Neuron (in vitro differentiated cells): ENCODE results near the gene MUSTN1.

Source experiments
- H2AFZ ChIP-seq: one replicate; pipeline ENCODE4 v1.6.1; 2013; ENCODE audit warnings: low read depth, mild to moderate bottlenecking, inconsistent platforms, low read length, moderate library complexity
- H3K27me3 ChIP-seq: one replicate; pipeline ENCODE4 v1.6.1; 2013; ENCODE audit warnings: low read length; ENCODE audit not compliant: insufficient read depth
- H3K36me3 ChIP-seq: one replicate; pipeline ENCODE4 v1.6.1; 2013; ENCODE audit warnings: low read length; ENCODE audit not compliant: insufficient read depth
- H3K4me1 ChIP-seq: one replicate; pipeline ENCODE4 v1.6.1; 2013; ENCODE audit warnings: low read length; ENCODE audit not compliant: insufficient read depth
- H3K4me3 ChIP-seq: 2 replicates; pipeline ENCODE4 v1.5.1; 2013; ENCODE audit warnings: mild to moderate bottlenecking, low read length, moderate library complexity
- H3K9me3 ChIP-seq: one replicate; pipeline ENCODE4 v1.6.1; 2013; ENCODE audit warnings: low read length

MUSTN1 gene

DNA sequence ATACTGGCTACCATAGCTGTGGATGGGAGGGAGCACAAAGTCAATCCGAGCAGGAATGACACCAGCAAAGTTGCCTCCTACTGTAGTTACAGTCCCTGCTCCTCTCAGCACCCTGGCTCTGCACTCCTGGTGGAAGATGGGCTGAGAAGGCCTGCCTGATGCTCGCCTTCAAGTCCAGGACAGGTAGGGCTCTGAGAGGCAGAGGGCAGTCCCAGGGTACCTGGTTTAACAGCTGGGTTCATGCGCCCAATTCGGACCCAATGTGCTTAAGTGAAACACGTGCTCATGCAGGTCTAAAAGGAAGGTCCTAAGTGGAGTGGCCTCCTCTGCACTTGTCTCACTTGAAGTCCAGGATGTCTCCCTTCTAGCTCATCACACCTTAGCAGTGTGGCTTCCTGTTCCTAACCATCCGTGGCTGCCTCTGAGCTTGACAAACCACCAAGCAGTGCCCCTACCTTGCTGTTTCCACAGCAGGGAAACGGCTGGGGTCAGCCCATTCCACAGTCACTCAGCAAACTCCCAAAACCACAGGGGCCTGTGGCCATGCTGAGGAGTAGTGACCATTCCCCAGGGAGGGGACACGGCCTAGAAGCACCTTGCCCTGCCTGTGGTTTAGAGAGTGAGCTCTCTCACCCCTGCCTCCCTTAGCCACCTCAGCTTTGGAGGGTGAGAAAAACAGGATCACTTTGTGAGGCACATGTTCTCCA, 3.9 kb upstream of the MUSTN1 start:
- no peak overlapping the region for H3K4me3 ChIP-seq
- no peaks in the 10 kb centered on the region for H3K9me3 ChIP-seq
- no peak overlapping the region for H2AFZ ChIP-seq
- H3K4me1 ChIP-seq = peaks cover 32% of the 10 kb centered on the region
- H3K36me3 ChIP-seq = no peaks in the 10 kb centered on the region
- no peaks in the 10 kb centered on the region for H3K27me3 ChIP-seq

GRCh38 chr3:52836986-52837385, 2.2 kb upstream of the MUSTN1 start:
- Histone ChIP-seq H3K4me1 (peaks cover 27% of the 10 kb centered on the region), H3K36me3 (no peaks in the 10 kb centered on the region), H2AFZ (no peak overlapping the region), H3K4me3 (no peak overlapping the region), H3K9me3 (no peaks in the 10 kb centered on the region), H3K27me3 (no peaks in the 10 kb centered on the region)

DNA sequence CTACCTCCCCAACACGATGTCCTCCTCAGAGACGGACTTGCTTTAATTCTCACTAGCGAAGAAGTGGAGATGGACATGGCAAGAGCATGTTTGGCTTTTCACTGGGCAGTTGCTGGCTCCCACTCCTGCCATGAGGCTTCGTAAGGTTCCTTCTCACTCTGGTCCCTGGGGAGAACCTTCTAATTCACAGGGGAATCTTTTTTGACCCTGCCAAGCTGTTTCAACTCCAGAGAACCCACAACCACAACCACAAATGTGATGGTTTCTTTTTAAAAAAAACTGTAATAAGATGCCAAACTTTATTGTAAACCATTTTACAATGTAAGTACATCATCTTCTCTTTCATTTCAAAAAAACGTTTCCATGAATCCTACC, 1.6 kb upstream of the MUSTN1 start:
- Histone ChIP-seq H3K4me3 (no peak overlapping the region), H3K27me3 (no peaks in the 10 kb centered on the region), H3K4me1 (peaks cover 27% of the 10 kb centered on the region), H2AFZ (no peak overlapping the region), H3K36me3 (no peaks in the 10 kb centered on the region), H3K9me3 (no peaks in the 10 kb centered on the region)

- H3K4me1 ChIP-seq = peaks cover 27% of the 10 kb centered on the region
- no peak overlapping the region for H3K4me3 ChIP-seq
- no peaks in the 10 kb centered on the region for H3K36me3 ChIP-seq
- no peak overlapping the region for H2AFZ ChIP-seq
- no peaks in the 10 kb centered on the region for H3K27me3 ChIP-seq
- no peaks in the 10 kb centered on the region for H3K9me3 ChIP-seq
Observed at GRCh38 chr3:52835766-52836470, 1.1 kb upstream of the MUSTN1 start.

DNA sequence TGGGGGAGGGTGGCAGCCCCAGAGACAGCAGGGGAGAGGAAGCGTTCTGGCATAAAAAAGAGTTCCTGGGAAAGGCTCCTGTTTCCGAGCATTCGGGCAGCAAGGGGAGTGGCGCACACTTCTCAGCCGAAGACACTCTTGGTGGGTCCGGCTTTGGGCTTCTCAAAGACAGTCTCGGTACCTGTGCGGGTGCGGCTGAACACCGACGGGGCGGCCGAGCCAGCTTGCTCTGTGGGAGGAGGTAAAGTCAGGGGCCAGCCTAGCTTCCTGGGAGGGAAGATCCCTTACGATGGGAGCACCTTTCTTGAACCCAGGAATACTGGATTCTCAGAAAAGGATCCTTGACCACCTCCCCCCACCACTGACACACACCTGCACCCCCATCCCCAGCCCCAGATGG, 1.6 kb downstream of the MUSTN1 start:
- no peak overlapping the region for H3K4me3 ChIP-seq
- H3K9me3 ChIP-seq = no peaks in the 10 kb centered on the region
- H3K4me1 ChIP-seq = peaks cover 27% of the 10 kb centered on the region

GRCh38 chr3:52831500-52832301, 3.1 kb downstream of the MUSTN1 start:
- Histone ChIP-seq H3K36me3 (no peaks in the 10 kb centered on the region), H3K4me1 (peaks cover 27% of the 10 kb centered on the region), H3K4me3 (no peak overlapping the region)

More for the DNA sequence above, 1.6 kb downstream of the MUSTN1 start:
- no peaks in the 10 kb centered on the region for H3K27me3 ChIP-seq
- no peak overlapping the region for H2AFZ ChIP-seq
- H3K36me3 ChIP-seq = no peaks in the 10 kb centered on the region

GRCh38 chr3:52830535-52831258, 4.1 kb downstream of the MUSTN1 start, which contains the start of gene ITIH4:
Gene ITIH4, minus strand, starts transcription at chr3:52830672. Its CDS starts 30 bp downstream, at chr3:52830642.
- peaks cover 20% of the 10 kb centered on the region for H3K4me1 ChIP-seq
- H3K36me3 ChIP-seq = no peaks in the 10 kb centered on the region
- H3K4me3 ChIP-seq = no peak within 1 kb of the TSS
- H3K27me3 ChIP-seq = no peaks in the 10 kb centered on the region
- no peak within 1 kb of the TSS for H2AFZ ChIP-seq
- H3K9me3 ChIP-seq = no peaks in the 10 kb centered on the region

More at GRCh38 chr3:52831500-52832301, 3.1 kb downstream of the MUSTN1 start:
- Histone ChIP-seq H3K9me3 (no peaks in the 10 kb centered on the region), H2AFZ (no peak overlapping the region), H3K27me3 (no peaks in the 10 kb centered on the region)

GRCh38 chr3:52829906-52830463, 4.8 kb downstream of the MUSTN1 start:
- Histone ChIP-seq H3K4me1 (peaks cover 13% of the 10 kb centered on the region), H3K27me3 (no peaks in the 10 kb centered on the region), H3K9me3 (no peaks in the 10 kb centered on the region), H2AFZ (no peak overlapping the region), H3K4me3 (no peak overlapping the region), H3K36me3 (no peaks in the 10 kb centered on the region)

DNA sequence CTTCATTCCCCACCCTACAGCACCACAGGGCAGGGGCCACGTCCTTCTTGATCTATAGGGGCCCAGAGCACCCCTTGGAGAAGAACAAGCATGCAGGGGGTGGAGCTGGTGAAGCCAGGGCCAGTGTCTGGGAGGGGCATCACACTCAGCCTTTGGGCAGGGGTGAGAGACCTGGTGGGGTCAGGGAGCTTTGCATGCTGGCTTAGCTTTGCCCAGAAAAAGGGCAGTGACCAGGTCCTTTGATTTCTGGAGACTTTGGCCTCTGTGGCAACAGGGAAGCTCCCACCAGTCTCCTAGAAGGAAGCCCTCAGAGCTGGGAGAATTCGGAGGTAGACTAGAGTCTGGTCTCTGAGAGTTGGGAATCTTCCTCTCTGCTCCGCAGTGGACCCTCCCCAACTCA, 5.3 kb downstream of the MUSTN1 start:
- H2AFZ ChIP-seq = no peak overlapping the region
- H3K4me1 ChIP-seq = peaks cover 8% of the 10 kb centered on the region
- no peaks in the 10 kb centered on the region for H3K9me3 ChIP-seq
- H3K27me3 ChIP-seq = no peaks in the 10 kb centered on the region
- H3K4me3 ChIP-seq = no peak overlapping the region
- no peaks in the 10 kb centered on the region for H3K36me3 ChIP-seq

DNA sequence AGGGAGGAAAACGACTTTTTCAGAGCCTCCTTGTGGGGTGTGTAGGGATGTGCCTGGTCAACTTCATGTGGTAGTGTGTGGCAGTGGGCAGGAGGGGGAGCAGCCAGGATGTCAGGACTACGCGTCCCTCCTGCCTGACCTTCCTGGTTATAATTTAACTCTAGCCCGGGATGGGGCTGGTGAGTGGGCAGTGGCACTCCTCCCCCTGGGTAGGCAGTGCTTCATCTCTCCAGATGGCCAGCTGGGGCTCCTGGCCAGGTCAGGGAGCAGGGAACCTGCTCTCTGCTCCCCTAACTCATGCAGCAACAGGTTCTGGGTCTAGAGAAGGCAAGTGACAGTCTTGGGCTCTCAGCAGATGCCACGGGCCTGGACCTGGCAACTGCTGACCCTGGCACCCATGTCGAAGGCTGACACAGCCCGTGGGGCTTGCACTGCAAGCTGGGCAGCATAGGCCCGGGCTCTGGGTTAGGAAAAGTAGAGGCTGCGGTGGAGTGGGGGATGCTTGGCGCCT, 6.9 kb downstream of the MUSTN1 start:
- H2AFZ ChIP-seq = no peak overlapping the region
- H3K36me3 ChIP-seq = no peaks in the 10 kb centered on the region
- no peak overlapping the region for H3K4me3 ChIP-seq
- H3K4me1 ChIP-seq = no peaks in the 10 kb centered on the region
- H3K27me3 ChIP-seq = no peaks in the 10 kb centered on the region
- H3K9me3 ChIP-seq = no peaks in the 10 kb centered on the region

DNA sequence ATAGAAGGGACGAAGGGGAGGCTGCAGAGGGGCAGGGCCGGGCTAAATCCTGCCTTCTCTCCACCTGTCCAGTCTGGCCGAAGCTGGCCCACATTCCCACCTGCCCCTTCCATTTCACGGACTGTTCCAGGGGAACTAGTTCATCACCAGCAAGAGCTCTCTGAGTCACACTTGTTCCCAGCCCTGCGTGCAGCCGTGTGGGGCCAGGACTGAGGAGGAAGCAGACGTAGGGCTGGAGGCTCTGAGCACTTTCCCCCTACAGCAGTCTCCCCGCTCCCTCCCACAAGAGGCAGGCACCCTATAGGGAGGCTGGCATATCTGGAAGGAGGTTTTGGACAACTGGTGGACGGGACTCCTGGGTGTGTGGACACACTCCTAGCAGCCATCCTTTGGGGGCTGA, 7.4 kb downstream of the MUSTN1 start:
- Histone ChIP-seq H3K36me3 (no peaks in the 10 kb centered on the region), H3K27me3 (no peaks in the 10 kb centered on the region), H3K4me1 (no peaks in the 10 kb centered on the region), H2AFZ (no peak overlapping the region), H3K4me3 (no peak overlapping the region), H3K9me3 (no peaks in the 10 kb centered on the region)

- Histone ChIP-seq H2AFZ (no peak overlapping the region), H3K36me3 (no peaks in the 10 kb centered on the region), H3K4me3 (no peak overlapping the region), H3K4me1 (no peaks in the 10 kb centered on the region), H3K27me3 (no peaks in the 10 kb centered on the region), H3K9me3 (no peaks in the 10 kb centered on the region)
Observed at GRCh38 chr3:52824037-52824436, 10.8 kb downstream of the MUSTN1 start.
